Brain microvascular endothelial cell (primary cell): ENCODE results near the gene CILP2.
A peak's percentile ranks its signal among the peaks of the same experiment; 100 is the strongest.

Source experiments
- DNase-seq: peaks from one replicate; pipeline ENCODE4 v3.0.0-alpha.2; 2020
- H3K27ac ChIP-seq: fragments of 250-450 bp; sonication (Bioruptor Pico); 2 replicates; pipeline ENCODE4 v1.5.1; 2020; ENCODE audit warnings: mild to moderate bottlenecking, moderate library complexity
- H3K27me3 ChIP-seq: fragments of 250-450 bp; sonication (Bioruptor Pico); replicated peaks from 2 replicates; pipeline ENCODE4 v1.5.1; 2020; ENCODE audit warnings: mild to moderate bottlenecking
- H3K36me3 ChIP-seq: fragments of 250-450 bp; sonication (Bioruptor Pico); replicated peaks from 2 replicates; pipeline ENCODE4 v1.5.1; 2020; ENCODE audit warnings: mild to moderate bottlenecking
- H3K4me3 ChIP-seq: 2 replicates; pipeline ENCODE4 v1.5.1; 2011; ENCODE audit warnings: low read depth, mild to moderate bottlenecking, control low read depth, low read length, moderate library complexity
- CTCF ChIP-seq: IDR thresholded peaks from 2 replicates; pipeline ENCODE4 v1.5.1; 2011; ENCODE audit warnings: low read depth, mild to moderate bottlenecking, moderate library complexity, low read length, control low read depth, inconsistent platforms; ENCODE audit errors: missing control alignments
- in situ Hi-C: cut with HindIII; loops from 2 replicates; pipeline ENCODE4 v1.10.0; 2017; ENCODE audit warnings: low sequenced_read_pairs, low pct_ligation_motif_present

Gene CILP2

GRCh38 chr19:19531951-19532805, 5.9 kb upstream of the CILP2 start:
- peaks cover 8% of the 10 kb centered on the region for H3K36me3 ChIP-seq
- H3K27me3 ChIP-seq, result no peaks in the 10 kb centered on the region
- DNase-seq, result peak; percentile 52
- H3K27ac ChIP-seq, result no peak overlapping the region
- no peak overlapping the region for H3K4me3 ChIP-seq
- in situ Hi-C loops, result no loop called here
- peak; percentile 98 for TF ChIP-seq CTCF

- Histone ChIP-seq H3K27me3 (peaks cover 3% of the 10 kb centered on the region), H3K36me3 (peaks cover 3% of the 10 kb centered on the region), H3K27ac (no peak overlapping the region), H3K4me3 (no peak overlapping the region)
- DNase-seq, result no peak
- in situ Hi-C loops, result no loop called here
- no peak for TF ChIP-seq CTCF
These were observed 5.0 kb upstream of the CILP2 start for GRCh38 chr19:19532806-19533701.

GRCh38 chr19:19533841-19534240, 4.2 kb upstream of the CILP2 start:
- Histone ChIP-seq H3K27ac (no peak overlapping the region), H3K4me3 (no peak overlapping the region), H3K27me3 (peaks cover 9% of the 10 kb centered on the region), H3K36me3 (no peaks in the 10 kb centered on the region)
- TF ChIP-seq CTCF, result no peak
- in situ Hi-C loops, result no loop called here
- DNase-seq, result no peak

- no peak for DNase-seq
- in situ Hi-C loops, result no loop called here
- TF ChIP-seq CTCF, result no peak
- H3K27me3 ChIP-seq, result peaks cover 12% of the 10 kb centered on the region
- no peak overlapping the region for H3K27ac ChIP-seq
- H3K36me3 ChIP-seq, result no peaks in the 10 kb centered on the region
- no peak overlapping the region for H3K4me3 ChIP-seq
These were observed 3.4 kb upstream of the CILP2 start for GRCh38 chr19:19534556-19535265.

- in situ Hi-C loops, result no loop called here
- no peaks in the 10 kb centered on the region for H3K36me3 ChIP-seq
- peaks cover 15% of the 10 kb centered on the region for H3K27me3 ChIP-seq
- no peak overlapping the region for H3K27ac ChIP-seq
- no peak for TF ChIP-seq CTCF
- no peak overlapping the region for H3K4me3 ChIP-seq
- no peak for DNase-seq
These were observed 2.5 kb upstream of the CILP2 start for GRCh38 chr19:19535311-19536191.
